HepG2 (cell line): ENCODE data around the gene COQ8A. TPM values are rescaled to one million over a fixed set of nuclear protein-coding genes. Genes with fewer than 3 reads are reported as not detected.

Experiments
- CBFB ChIP-seq: sonication (generic); formaldehyde crosslinking; IDR thresholded peaks from 2 replicates; pipeline ENCODE4 v1.4.0; 2020; ENCODE audit warnings: missing genetic modification reagents
- HIVEP1 ChIP-seq: sonication (generic); formaldehyde crosslinking; IDR thresholded peaks from 2 replicates; pipeline ENCODE4 v1.4.0; 2020; ENCODE audit warnings: mild to moderate bottlenecking, missing genetic modification reagents
- MYNN ChIP-seq: sonication (generic); formaldehyde crosslinking; IDR thresholded peaks from 2 replicates; pipeline ENCODE4 v1.4.0; 2020; ENCODE audit warnings: mild to moderate bottlenecking, low read depth, missing genetic modification reagents
- NR0B2 ChIP-seq: sonication (generic); formaldehyde crosslinking; IDR thresholded peaks from 2 replicates; pipeline ENCODE4 v1.4.0; 2020; ENCODE audit warnings: mild to moderate bottlenecking, missing genetic modification reagents
- PRDM15 ChIP-seq: sonication (generic); formaldehyde crosslinking; IDR thresholded peaks from 2 replicates; pipeline ENCODE4 v1.4.0; 2020; ENCODE audit warnings: missing genetic modification reagents
- YEATS2 ChIP-seq: sonication (generic); formaldehyde crosslinking; IDR thresholded peaks from 2 replicates; pipeline ENCODE4 v1.4.0; 2020; ENCODE audit warnings: missing genetic modification reagents, borderline replicate concordance
- ZBTB2 ChIP-seq: sonication (generic); formaldehyde crosslinking; IDR thresholded peaks from 2 replicates; pipeline ENCODE4 v1.8.0; 2022; ENCODE audit warnings: low read depth, missing genetic modification reagents
- ZNF274 ChIP-seq: sonication (generic); formaldehyde crosslinking; IDR thresholded peaks from 2 replicates; pipeline ENCODE4 v1.5.1; 2020; ENCODE audit warnings: mild to moderate bottlenecking, missing genetic modification reagents
- ZNF383 ChIP-seq: sonication (generic); formaldehyde crosslinking; IDR thresholded peaks from 2 replicates; pipeline ENCODE4 v1.4.0; 2020; ENCODE audit warnings: missing genetic modification reagents, mild to moderate bottlenecking, borderline replicate concordance
- ZNF407 ChIP-seq: sonication (generic); formaldehyde crosslinking; IDR thresholded peaks from one replicate; pipeline ENCODE4 v1.5.1; 2020; ENCODE audit warnings: mild to moderate bottlenecking, missing genetic modification reagents; ENCODE audit errors: not compliant biosample characterization
- ZNF510 ChIP-seq: sonication (generic); formaldehyde crosslinking; IDR thresholded peaks from 2 replicates; pipeline ENCODE4 v1.4.0; 2020; ENCODE audit warnings: low read depth, mild to moderate bottlenecking, missing genetic modification reagents
- ZNF737 ChIP-seq: sonication (generic); formaldehyde crosslinking; IDR thresholded peaks from 2 replicates; pipeline ENCODE4 v1.5.0; 2020; ENCODE audit warnings: missing genetic modification reagents, mild to moderate bottlenecking, borderline replicate concordance
- ZSCAN25 ChIP-seq: sonication (generic); formaldehyde crosslinking; IDR thresholded peaks from 2 replicates; pipeline ENCODE4 v1.8.0; 2022; ENCODE audit warnings: mild to moderate bottlenecking, missing genetic modification reagents
- polyA plus RNA-seq, 8 experiments: library from polyadenylated mRNA; depleted of rRNA in 3 of 8; stranded (reverse) in 7 of 8; unstranded in 1 of 8; fragments of >200 nt; fragmentation: Illumina TruSeq in 4 of 8; extraction: Trizol in 4 of 8; gene quantifications; 2 replicates each; pipeline versions ENCODE4 v1.2.1 to v1.2.3, GENCODE V29; 2011 to 2016; ENCODE audit warnings: low read depth in 4 of 8, missing spikeins in 1 of 8, mixed read lengths in 1 of 8; ENCODE audit not compliant: insufficient read depth in 1 of 8
- total RNA-seq, 5 experiments: library from RNA; depleted of rRNA; stranded (reverse); fragments of >200 nt; fragmentation: Illumina TruSeq; extraction: Trizol; gene quantifications; 2 replicates each; pipeline ENCODE4 v1.2.3, GENCODE V29; 2016; ENCODE audit warnings: low read depth in 1 of 5

Gene COQ8A
- total and polyA plus RNA-seq, 2 of the 13 experiments (the other 11 are each of a cell fraction or from before 2014, with no cell fraction given), result 60.4 to 88.7 TPM

GRCh38 chr1:226939438-226940028 lies 561 bp upstream of the COQ8A start (continued):
- 0 out of 2 replicates have a peak, but pooled peaks have one; percentile 19 for TF ChIP-seq PRDM15
- TF ChIP-seq HIVEP1 (CRISPR knock-in tag), result peak; percentile 82; the same call in 1 of the 2 replicates
- no peak for TF ChIP-seq ZNF737 (CRISPR knock-in tag)
- peak; percentile 64 for TF ChIP-seq YEATS2 (CRISPR knock-in tag)
- peak; percentile 77; the same call in 1 of the 2 replicates for TF ChIP-seq ZNF383 (CRISPR knock-in tag)
- TF ChIP-seq ZBTB2 (CRISPR knock-in tag), result no peak
- TF ChIP-seq MYNN (CRISPR knock-in tag), result no peak
- peak; percentile 97 for TF ChIP-seq ZNF274 (CRISPR knock-in tag)
- peak; percentile 67; the same call in 1 of the 2 replicates for TF ChIP-seq NR0B2 (CRISPR knock-in tag)
- peak; percentile 92 for TF ChIP-seq ZNF407 (CRISPR knock-in tag)
- peak; percentile 84 for TF ChIP-seq ZSCAN25
- peak; percentile 22; the same call in 1 of the 2 replicates for TF ChIP-seq CBFB (CRISPR knock-in tag)
- TF ChIP-seq ZNF510 (CRISPR knock-in tag), result no peak; the same call in 1 of the 2 replicates
